HFF-Myc (cell line): Measurements from ENCODE around the gene PIMREG.

Experiments used
- DNase-seq: peaks from one replicate; pipeline ENCODE4 v3.0.0-alpha.2; 2011; ENCODE audit warnings: low read depth; ENCODE audit errors: extremely low read depth
- H3K4me3 ChIP-seq: replicated peaks from 2 replicates; pipeline ENCODE4 v1.5.1; 2011; ENCODE audit warnings: low read depth, mild to moderate bottlenecking, control low read depth, low read length
- CTCF ChIP-seq: IDR thresholded peaks from 2 replicates; pipeline ENCODE4 v1.5.1; 2012; ENCODE audit warnings: mild to moderate bottlenecking, low read depth, low read length, control low read depth; ENCODE audit errors: missing control alignments

Gene PIMREG

GRCh38 chr17:6492892-6493674 is 48.8 kb downstream of the PIMREG start:
- DNase-seq, result no peak
- no peak overlapping the region for H3K4me3 ChIP-seq
- no peak for TF ChIP-seq CTCF

GRCh38 chr17:6494239-6494941 is 50.1 kb downstream of the PIMREG start:
- DNase-seq, result no peak
- no peak overlapping the region for H3K4me3 ChIP-seq
- no peak for TF ChIP-seq CTCF

GRCh38 chr17:6495450-6496115 is 51.3 kb downstream of the PIMREG start:
- no peak for DNase-seq
- TF ChIP-seq CTCF, result peak; percentile 16
- H3K4me3 ChIP-seq, result no peak overlapping the region

- DNase-seq, result no peak
- no peak for TF ChIP-seq CTCF
- H3K4me3 ChIP-seq, result no peak overlapping the region
Observed at GRCh38 chr17:6496116-6496481, 51.8 kb downstream of the PIMREG start.

- no peak for DNase-seq
- H3K4me3 ChIP-seq, result no peak overlapping the region
- TF ChIP-seq CTCF, result no peak
Observed at GRCh38 chr17:6496640-6497441, 52.6 kb downstream of the PIMREG start.

GRCh38 chr17:6497496-6498221 is 53.4 kb downstream of the PIMREG start:
- H3K4me3 ChIP-seq, result no peak overlapping the region
- DNase-seq, result no peak
- TF ChIP-seq CTCF, result no peak
